GM12865 (cell line): ENCODE results near the gene NDUFS2.
"Not testable (repeated sequence)": the region's sequence is repeated elsewhere in the genome, so short reads cannot be mapped to it uniquely, and the experiment has no call there.

ENCODE experiments used
- DNase-seq: peaks from one replicate; pipeline ENCODE4 v3.0.0; 2010; ENCODE audit warnings: low read depth
- H3K4me3 ChIP-seq: 2 replicates; pipeline ENCODE4 v1.5.1; 2011; ENCODE audit warnings: mild to moderate bottlenecking, low read depth, low read length, control low read depth
- CTCF ChIP-seq: IDR thresholded peaks from 2 replicates; pipeline ENCODE4 v1.5.1; 2011; ENCODE audit warnings: low read length, control low read depth, low read depth, inconsistent platforms; ENCODE audit not compliant: insufficient read depth; ENCODE audit errors: missing control alignments

The NDUFS2 gene

GRCh38 chr1:161219078-161219892 lies 17.1 kb downstream of the NDUFS2 start:
- no peak for DNase-seq
- no peak overlapping the region for H3K4me3 ChIP-seq
- no peak for TF ChIP-seq CTCF

- no peak for TF ChIP-seq CTCF
- no peak overlapping the region for H3K4me3 ChIP-seq
- DNase-seq, result no peak
These were observed 17.8 kb downstream of the NDUFS2 start for GRCh38 chr1:161220002-161220401.

GRCh38 chr1:161222175-161223019 lies 20.2 kb downstream of the NDUFS2 start:
- no peak overlapping the region for H3K4me3 ChIP-seq
- no peak for DNase-seq
- TF ChIP-seq CTCF, result no peak

- H3K4me3 ChIP-seq, result no peak overlapping the region
- DNase-seq, result no peak
- TF ChIP-seq CTCF, result no peak
These were observed 21.9 kb downstream of the NDUFS2 start for GRCh38 chr1:161223805-161224694.

- DNase-seq, H3K4me3 ChIP-seq: not testable (repeated sequence)
These were observed 22.5 kb downstream of the NDUFS2 start for GRCh38 chr1:161224695-161225087.

- no peak overlapping the region for H3K4me3 ChIP-seq
- no peak for TF ChIP-seq CTCF
- DNase-seq, result no peak
These were observed 23.0 kb downstream of the NDUFS2 start for GRCh38 chr1:161225178-161225533.
